HG03558 (cell line): ENCODE measurements around the gene CDH13.

ENCODE experiments used
- ATAC-seq: cut with Tn5 transposase; IDR thresholded peaks from one replicate; pipeline ENCODE4 v1.9.1; 2021; ENCODE audit warnings: moderate number of reproducible peaks; ENCODE audit not compliant: unreplicated experiment; ENCODE audit errors: extremely low read depth

CDH13 gene

GRCh38 chr16:82682767-82683166, 56.0 kb downstream of the CDH13 start:
- no peak for ATAC-seq

DNA sequence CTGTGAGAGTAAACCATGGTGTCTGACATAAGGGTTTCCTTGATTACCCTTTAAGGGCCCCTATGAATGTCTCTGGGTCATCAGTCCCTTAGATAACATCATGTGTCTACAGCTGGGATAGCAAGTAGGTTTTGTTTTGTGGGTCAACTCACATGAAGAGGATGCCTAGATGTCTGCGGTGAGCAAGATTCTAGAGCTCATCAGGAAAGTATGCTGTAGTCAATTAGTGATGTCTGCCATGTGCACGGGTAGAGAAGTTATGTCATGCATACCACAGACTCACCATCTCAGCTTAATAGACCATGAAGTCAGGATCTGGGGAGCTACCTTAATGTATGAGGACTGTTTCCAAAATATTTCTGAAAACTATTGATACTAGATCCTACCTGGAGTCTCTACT, 57.5 kb downstream of the CDH13 start:
- ATAC-seq, result no peak

- ATAC-seq, result no peak
These were observed 58.8 kb downstream of the CDH13 start for GRCh38 chr16:82685526-82685925.

DNA sequence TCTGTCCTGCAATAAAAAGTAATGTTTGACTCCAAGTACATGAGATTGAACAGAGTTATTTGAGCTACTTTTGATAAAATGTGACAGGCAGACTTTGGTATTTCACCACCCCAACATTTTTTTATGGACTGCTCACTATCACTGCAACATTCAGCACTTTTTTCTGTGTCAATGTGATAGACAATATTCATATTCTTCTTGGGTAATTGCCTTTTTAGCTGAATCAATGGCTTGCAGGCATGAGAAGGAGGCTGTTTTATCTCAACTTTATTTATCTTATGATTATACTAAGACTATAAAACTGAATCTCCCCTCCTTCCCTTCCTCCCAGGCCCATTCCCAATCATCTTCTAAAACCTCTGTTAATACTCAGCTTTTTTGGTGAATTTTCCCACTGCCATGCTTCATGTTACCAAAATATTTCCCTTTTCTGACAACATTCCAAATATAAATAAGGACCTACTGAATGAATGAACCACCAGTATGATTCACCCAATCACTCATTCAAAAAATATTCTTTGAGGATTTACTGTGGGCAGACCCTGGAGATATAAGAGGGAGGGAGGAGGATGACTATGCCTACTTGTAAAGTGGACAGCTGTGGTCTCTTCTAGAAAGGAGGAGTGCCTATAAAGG, 67.6 kb downstream of the CDH13 start:
- ATAC-seq, result no peak

DNA sequence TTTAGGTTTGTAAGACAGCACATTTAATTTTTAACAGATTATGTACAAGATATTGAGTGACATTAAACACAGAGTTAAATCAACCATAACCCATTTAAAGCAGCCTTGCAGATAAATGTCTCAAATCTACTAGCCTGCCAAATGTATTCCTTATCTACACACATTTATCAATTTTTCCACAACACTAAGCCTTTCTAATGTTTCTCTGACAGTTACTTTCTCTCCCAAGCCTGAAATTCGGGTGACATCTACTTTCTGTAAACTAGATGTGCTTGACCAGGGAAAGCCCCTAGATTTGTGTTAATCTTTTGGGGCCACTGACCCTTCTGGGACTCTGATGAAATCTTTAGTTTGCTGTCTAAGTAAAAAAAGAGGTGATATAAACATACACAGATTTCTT, 69.0 kb downstream of the CDH13 start:
- no peak for ATAC-seq

DNA sequence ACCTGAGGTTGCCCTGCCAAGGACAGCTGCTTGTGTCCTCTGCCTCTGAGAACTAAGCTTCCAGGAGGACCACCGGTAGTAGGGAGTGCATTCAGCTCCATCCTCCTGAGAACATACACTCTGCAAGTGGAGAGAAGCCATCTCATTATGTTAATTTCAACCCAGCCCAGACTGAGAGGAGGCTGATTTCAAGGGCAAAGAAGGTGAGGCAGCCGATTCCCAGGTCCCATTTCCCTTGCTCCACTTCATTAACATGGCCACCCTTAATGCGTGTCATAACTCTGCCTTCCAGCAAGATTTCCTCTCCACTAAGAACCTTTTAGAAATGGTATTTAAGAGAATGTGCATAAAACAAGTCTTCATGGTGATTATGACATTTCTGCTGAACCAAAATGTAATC, 72.5 kb downstream of the CDH13 start:
- ATAC-seq, result no peak

GRCh38 chr16:82699711-82700495, 73.1 kb downstream of the CDH13 start:
- ATAC-seq, result no peak

DNA sequence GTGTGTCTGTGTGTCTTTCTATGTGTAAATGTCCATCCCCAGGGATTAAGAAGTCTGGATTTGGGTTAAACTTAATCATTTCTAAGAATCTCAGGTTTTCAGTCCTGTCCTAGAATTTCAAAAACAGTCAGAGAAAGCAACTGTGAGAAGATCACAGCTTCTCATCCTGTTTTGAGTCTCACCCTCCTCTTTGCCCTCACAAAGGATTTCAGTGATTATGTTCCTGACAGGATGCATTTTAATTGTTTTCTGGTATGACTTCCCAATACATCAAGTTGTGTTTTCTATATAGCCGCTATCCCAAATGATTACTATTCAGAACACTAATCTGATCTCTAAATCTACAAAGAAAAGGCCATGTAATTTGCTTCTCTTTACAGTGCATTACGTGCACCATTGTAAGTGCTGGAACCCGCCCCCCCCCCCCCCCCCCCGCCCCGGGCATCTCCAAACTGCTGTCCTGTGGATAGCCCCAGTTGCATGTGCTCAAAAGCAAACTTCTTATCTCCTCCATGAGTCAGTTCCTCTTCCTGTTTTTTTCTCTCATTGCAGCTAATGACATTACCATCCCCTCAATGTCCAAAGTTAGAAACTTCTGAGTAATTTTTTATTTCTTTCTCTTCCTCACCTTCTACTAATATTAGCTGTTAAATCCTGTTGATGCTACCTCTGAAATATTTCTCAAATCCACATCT, 73.9 kb downstream of the CDH13 start:
- ATAC-seq, result no peak

DNA sequence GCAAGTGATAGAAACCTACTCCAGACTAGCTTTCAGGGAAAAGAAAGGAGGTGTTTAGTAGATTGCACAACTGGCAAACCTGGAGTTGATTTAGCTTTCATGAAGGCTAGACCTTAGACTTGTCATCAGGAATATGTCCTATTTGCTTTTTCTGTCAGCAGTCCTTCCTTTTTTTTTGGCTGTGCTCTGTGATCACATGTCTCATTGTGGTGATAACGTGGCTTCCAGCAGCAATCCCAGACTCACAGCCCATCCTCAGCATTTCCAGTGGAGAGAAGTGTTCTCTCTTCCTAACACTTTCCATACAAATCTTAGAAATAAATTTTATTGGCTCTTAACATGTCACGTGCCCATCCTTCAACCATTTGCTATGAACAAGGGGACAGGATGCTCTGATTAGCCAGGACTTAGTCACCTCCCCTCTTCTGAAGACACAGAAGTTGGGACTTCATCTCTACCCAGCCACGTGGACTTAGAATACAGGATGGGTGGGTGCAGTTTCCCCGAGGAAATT, 74.7 kb downstream of the CDH13 start:
- no peak for ATAC-seq

DNA sequence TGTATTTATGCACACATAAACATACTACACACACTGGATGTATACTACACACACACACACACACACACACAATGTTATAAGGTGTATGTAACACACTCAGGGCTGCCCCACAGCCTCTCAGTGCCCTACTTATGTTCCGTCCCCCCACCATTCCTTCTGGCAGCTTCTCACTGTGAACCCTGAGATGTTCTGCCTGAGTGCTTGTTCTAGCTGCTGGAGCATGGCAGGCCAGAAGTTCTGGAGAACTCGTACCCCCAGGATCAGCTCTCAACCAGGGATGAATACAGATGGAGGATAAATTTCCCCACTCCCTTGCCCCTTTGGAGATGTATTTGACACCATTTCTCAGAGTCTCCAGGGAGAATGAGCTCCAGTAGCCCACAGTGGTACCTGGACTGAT, 76.4 kb downstream of the CDH13 start:
- no peak for ATAC-seq

DNA sequence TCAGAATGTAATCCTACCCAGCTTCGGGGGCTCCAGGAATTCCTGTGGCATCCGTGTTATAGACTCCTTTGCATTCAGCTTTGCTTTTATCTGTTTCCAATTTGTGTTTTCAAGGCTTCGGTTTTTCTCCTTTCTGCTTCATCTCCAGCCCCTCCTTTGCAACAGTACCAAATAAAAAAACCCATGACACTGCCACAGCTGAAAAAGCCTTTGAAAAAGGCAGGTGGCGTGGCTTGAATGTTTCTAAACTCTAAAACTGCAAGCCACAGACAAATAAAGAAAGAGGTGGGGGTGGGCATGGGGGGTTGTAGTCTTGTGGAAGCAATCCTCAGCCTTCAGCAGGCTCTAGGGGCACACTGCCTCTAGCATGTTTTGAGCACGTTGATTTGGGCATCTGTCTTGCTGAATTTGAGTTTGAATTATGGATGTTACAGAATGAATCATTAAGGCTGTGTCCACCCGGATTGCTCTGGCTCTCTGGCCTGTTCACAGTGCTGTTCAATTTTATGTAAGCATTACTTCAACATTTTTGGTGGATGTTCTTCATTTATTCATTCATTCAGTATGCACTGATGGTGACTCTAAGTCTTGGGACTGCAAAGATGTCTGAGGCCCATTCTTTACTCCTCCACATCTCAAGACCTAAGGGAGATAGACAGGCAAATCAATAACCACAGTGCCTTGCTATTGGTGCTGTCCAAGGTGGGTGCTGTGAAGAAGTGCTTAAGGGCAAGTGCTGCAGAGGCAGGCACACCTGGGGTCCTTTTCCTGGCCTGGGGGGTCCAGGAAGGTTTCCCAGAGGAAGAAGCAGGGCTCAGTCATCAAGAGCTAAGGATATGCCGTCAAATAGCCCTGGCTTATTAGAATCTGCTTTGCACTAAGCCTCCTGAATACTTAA, 77.4 kb downstream of the CDH13 start:
- ATAC-seq, result no peak

DNA sequence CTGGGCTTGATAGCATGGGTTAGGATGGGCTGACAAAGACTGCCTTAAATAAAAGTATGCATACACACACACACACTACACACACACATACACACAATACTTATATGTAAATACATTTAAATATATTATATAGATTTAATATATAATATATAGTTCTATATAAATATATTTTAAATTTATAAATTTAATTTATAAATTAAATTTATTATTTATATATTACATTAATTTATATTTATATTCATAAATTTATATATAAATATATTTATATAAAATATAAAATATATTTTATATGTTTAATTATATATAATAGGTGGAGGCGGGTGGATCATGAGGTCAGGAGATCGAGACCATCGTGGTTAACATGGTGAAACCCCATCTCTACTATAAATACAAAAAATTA, 83.2 kb downstream of the CDH13 start:
- ATAC-seq, result no peak

GRCh38 chr16:82713778-82714177, 87.0 kb downstream of the CDH13 start:
- ATAC-seq, result no peak

DNA sequence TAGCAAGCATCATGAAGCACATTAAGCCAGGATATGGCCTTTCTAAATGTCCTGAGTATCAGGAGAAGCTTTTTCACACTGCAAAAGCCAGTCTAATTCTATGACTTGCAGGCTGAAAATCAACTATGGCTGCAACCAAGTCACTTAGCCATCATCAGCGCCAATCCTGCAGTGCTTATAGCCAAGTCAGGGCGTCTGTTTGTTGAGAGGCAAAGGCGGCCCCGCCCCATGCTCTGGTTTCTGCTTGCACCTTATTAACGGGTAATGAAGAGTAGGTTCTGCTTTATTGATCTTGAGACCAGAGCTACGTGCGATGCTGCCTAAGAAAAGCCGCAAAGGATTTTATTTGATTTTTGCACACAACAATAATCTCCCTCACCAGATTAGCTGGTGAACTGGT, 88.4 kb downstream of the CDH13 start:
- ATAC-seq, result no peak

DNA sequence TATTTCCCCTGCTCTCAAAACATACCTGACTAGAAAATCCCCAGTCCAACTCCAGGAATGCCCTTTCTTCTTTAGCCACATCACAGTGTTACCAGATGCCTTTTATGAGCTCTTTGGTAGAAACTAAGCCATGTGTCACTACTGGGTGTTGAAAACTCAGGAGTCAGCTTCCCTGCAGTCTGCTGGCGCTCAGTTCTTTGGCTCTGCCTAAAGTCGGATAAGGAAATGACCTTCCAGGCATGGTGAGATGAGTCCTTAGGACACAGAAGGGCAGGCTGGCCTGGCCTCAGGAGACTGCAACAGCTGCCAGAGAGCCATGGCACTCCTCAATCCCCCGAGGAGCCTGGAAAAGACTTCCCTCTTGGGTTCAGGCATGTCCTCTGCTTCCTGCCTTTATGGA, 89.1 kb downstream of the CDH13 start:
- ATAC-seq, result no peak

GRCh38 chr16:82716361-82716855, 89.6 kb downstream of the CDH13 start:
- no peak for ATAC-seq

GRCh38 chr16:82720414-82720813, 93.6 kb downstream of the CDH13 start:
- ATAC-seq, result no peak

DNA sequence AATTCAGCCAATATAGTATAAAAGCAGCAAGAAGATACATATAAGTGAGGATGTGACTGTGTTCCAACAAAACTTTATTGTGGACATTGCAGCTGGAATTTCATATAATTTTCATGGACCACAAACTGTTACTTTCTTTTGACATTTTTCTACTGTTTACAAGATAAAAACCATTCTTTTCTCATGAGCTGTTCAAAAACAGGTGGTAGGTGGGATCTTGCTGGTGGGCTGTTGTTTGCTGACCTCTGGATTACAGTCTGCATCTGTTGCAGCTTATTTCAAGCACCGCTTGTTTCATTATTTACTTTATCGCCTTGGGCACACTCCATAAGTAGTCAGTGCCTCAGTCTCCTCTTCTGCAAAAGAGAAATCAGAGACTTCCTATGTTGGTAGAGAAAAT, 99.5 kb downstream of the CDH13 start:
- no peak for ATAC-seq

DNA sequence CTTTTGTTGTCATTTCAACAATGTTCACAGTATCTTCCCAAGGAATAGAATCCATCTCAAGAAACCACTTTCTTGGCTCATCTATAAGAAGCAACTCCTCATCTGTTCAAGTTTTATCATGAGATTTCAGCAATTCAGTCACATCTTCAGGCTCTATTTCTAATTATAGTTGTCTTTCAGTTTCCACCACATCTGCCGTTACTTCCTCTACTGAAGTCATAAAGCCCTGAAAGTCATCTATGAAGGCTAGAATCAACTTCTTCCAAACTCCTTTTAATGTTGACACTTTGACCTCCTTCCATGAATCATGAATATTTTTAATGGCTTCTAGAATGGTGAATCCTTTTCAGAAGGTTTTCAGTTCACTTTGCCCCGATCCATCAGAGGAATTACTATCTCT, 102.1 kb downstream of the CDH13 start:
- ATAC-seq, result no peak

GRCh38 chr16:82730901-82731300, 104.1 kb downstream of the CDH13 start:
- no peak for ATAC-seq
